Right lobe of liver (tissue), 4 donors: ENCODE results near the gene HOXA2.

ENCODE experiments used
- CTCF ChIP-seq, 4 donors: fragments of 200-600 bp in 3 of 4; fragments of 450-650 bp in 1 of 4; IDR thresholded peaks; one replicate each; pipeline versions ENCODE4 v1.5.1 to v1.8.0; 2016 to 2022; ENCODE audit warnings: antibody characterized with exemption in 4 of 4, mild to moderate bottlenecking in 2 of 4
- POLR2A ChIP-seq: fragments of 450-650 bp; IDR thresholded peaks from one replicate; pipeline ENCODE4 v1.6.1; 2017; ENCODE audit warnings: antibody characterized with exemption, mild to moderate bottlenecking
- donor health status: DM: no; HTN: no; CAD: no.
- donor health status: DM: no; HTN: no; CAD: no.
- donor health status: DM: no; HTN: yes; CAD: no.

GRCh38 chr7:27143023-27143949 is 40.8 kb upstream of the HOXA2 start, which contains the start of gene HOXA5:
- peak in 3 of 4 donors; percentile 45 to 48 (median 46) for TF ChIP-seq CTCF (IDR thresholded peaks at IDR 0.05)
- TF ChIP-seq POLR2A, result peak; percentile 26
